ENCODE data around the gene ECHS1. TPM values are rescaled to one million over a fixed set of nuclear protein-coding genes. Genes with fewer than 3 reads are reported as not detected.

The ECHS1 gene
- total and polyA plus RNA-seq, 2 of the 8 experiments (the other 6 are each of a cell fraction or from before 2014, with no cell fraction given) = 41.7 to 101 TPM

- Histone ChIP-seq H4K5ac (ENCODE audit: insufficient read length, low read depth, low read length) (no peak overlapping the region), H3K36me3 (ENCODE audit: control insufficient read depth in 2 of 4, insufficient read depth in 4 of 4, low read length in 3 of 4) (peaks cover 0 to 9% (median under 1%) of the 10 kb centered on the region in 4 experiments; a peak in 4 of 8 replicates), H3K27me3 (replicated peaks in 1 of 4; ENCODE audit: control insufficient read depth in 3 of 4, extremely low read depth in 1 of 4, insufficient read depth in 3 of 4, low read length in 3 of 4) (peaks cover 0 to 8% (median 4%) of the 10 kb centered on the region in 4 experiments; a peak in 5 of 7 replicates), H4K91ac (replicated peaks; ENCODE audit: insufficient read length, low read length) (no peak overlapping the region), H3K18ac (ENCODE audit: extremely low read depth, low read length) (no peak overlapping the region), H3K4me2 (ENCODE audit: insufficient read depth in 1 of 2, low read depth in 2 of 2, low read length in 2 of 2) (no peak overlapping the region), H3K23ac (ENCODE audit: insufficient read length) (no peak overlapping the region), H4K20me1 (replicated peaks in 1 of 2; ENCODE audit: control insufficient read depth in 1 of 2, insufficient read depth in 2 of 2, low read length in 2 of 2) (peaks cover 0 to 3% of the 10 kb centered on the region in 2 experiments), H2BK15ac (ENCODE audit: low read length) (0 out of 2 replicates have a peak overlapping the region, but pooled peaks have one; percentile 29), H3K23me2 (ENCODE audit: low read depth, low read length) (peaks cover 2% of the 10 kb centered on the region; the same call in 1 of the 2 replicates), H3K79me1 (ENCODE audit: low read depth, low read length) (no peaks in the 10 kb centered on the region), H2AK5ac (ENCODE audit: low read depth, low read length) (no peak overlapping the region), H3K79me2 (ENCODE audit: control insufficient read depth in 1 of 2, insufficient read depth in 2 of 2, low read length in 2 of 2) (no peaks in the 10 kb centered on the region), H2AFZ (ENCODE audit: low read length) (no peak overlapping the region), H4K8ac (ENCODE audit: extremely low read depth, insufficient read depth, low read length) (no peak overlapping the region; the same call in 1 of the 2 replicates), H3K56ac (replicated peaks; ENCODE audit: insufficient read length, low read depth, low read length) (no peak overlapping the region), H2BK5ac (ENCODE audit: low read depth, low read length) (no peak overlapping the region), H2BK120ac (replicated peaks; ENCODE audit: low read depth, low read length) (no peak overlapping the region), H2BK20ac (ENCODE audit: low read length) (no peak overlapping the region), H3K4me1 (replicated peaks in 1 of 4; ENCODE audit: control insufficient read depth in 3 of 4, insufficient read depth in 4 of 4, low read length in 3 of 4) (no peaks in the 10 kb centered on the region; a peak in 1 of 7 replicates), H2BK12ac (ENCODE audit: low read depth, low read length) (no peak overlapping the region), H3K27ac (ENCODE audit: low read depth, low read length) (no peak overlapping the region), H3K9ac (replicated peaks in 1 of 4; ENCODE audit: extremely low read depth in 1 of 4, low read depth in 3 of 4, low read length in 3 of 4) (no peak overlapping the region), H3K4ac (replicated peaks; ENCODE audit: insufficient read length, low read depth, low read length) (no peak overlapping the region), H3K4me3 (ENCODE audit: extremely low read depth in 1 of 4, insufficient read depth in 2 of 4, low read depth in 3 of 4, low read length in 4 of 4) (no peak overlapping the region), H3K9me3 (ENCODE audit: insufficient read depth in 2 of 2, low read depth in 1 of 2, low read length in 1 of 2) (peaks cover 0 to 2% of the 10 kb centered on the region in 2 experiments; a peak in 1 of 4 replicates), H3K14ac (ENCODE audit: insufficient read length) (no peak overlapping the region)
- no peak for FAIRE-seq
- no peak for DNase-seq (ENCODE audit: low read depth in 1 of 2, low spot score in 2 of 2)
- ChIA-PET POLR2A (ENCODE audit: partially characterized antibody) (interaction anchor here (1.1 kb wide), 1 partner anchor 8 kb away, joined by 5 read pairs; no protein-coding TSS in a partner anchor), CTCF (ENCODE audit: partially characterized antibody) (interaction anchor here (0.8 to 3.5 kb wide), 3 partner anchors 12 to 31 kb away, joined by 3 to 23 read pairs (median 6); partner anchors contain the start of gene PRAP1)
- WGBS, 2 experiments (ENCODE audit: extremely low coverage in 1 of 2, insufficient coverage in 1 of 2, insufficient read length in 1 of 2, insufficient replicate concordance in 2 of 2, low coverage in 1 of 2, low lambda C conversion rate in 2 of 2, missing lambda C conversion rate in 1 of 2) = 89% methylated on average over 8 of the region's 9 CpGs; no CpG with 5 or more reads in 1 of the 2 experiments
- TF ChIP-seq JUND (IDR thresholded peaks at IDR 0.05; ENCODE audit: low read length) (peak; percentile 30; the same call in 1 of the 2 replicates), CTBP2 (IDR thresholded peaks at IDR 0.05; ENCODE audit: borderline replicate concordance, insufficient read depth, insufficient read length, low read length) (no peak), CBX8 (IDR thresholded peaks at IDR 0.05; ENCODE audit: borderline replicate concordance, low read depth, low read length) (no peak), CHD2 (IDR thresholded peaks at IDR 0.05; ENCODE audit: low read length) (no peak), EZH2 (IDR thresholded peaks at IDR 0.05; ENCODE audit: low read depth, low read length, severe bottlenecking) (no peak), TAF1 (IDR thresholded peaks at IDR 0.05; ENCODE audit: low read depth, low read length) (no peak), GTF2F1 (IDR thresholded peaks at IDR 0.05; ENCODE audit: borderline replicate concordance, low read depth, low read length) (no peak)
These were observed 56.9 kb downstream of the ECHS1 start for GRCh38 chr10:133316266-133316665.
